Liver (tissue), 3 donors: ENCODE measurements around the gene DNTTIP2.

Experiments used
- JUND ChIP-seq, 2 donors: IDR thresholded peaks; 2 replicates each; pipeline ENCODE4 v1.6.1; 2016; ENCODE audit warnings: antibody characterized with exemption in 2 of 2
- SP1 ChIP-seq: IDR thresholded peaks from 2 replicates; pipeline ENCODE4 v1.6.1; 2018; ENCODE audit warnings: antibody characterized with exemption, mild to moderate bottlenecking
- TF ChIP-seq, protein P1 (sequence below): fragments of 150-350 bp; IDR thresholded peaks from 2 replicates; pipeline ENCODE4 v1.5.1; 2017; ENCODE audit warnings: improper control_type of control experiment, low read depth, low read length; ENCODE audit not compliant: missing input control
- donor health status: healthy.
- donor health status: healthy.

DNA sequence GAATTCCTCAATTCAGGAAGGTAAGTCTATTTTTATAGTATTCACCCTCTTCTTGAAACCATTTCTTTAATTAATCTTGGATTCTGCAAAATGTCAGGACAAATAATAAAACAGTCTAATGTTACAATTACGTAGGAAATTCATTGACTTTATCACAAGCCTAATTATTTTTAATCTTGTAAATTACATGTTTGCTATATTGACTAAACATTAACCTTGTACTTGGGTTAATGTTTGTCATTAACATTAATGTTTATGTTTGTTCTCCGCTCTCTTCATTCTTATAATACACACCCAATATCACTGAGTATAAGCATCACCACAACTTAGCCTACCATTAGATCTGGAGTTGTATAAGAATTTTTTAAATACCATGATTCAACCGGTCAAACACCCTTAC lies 27.5 kb upstream of the DNTTIP2 start:
- TF ChIP-seq, protein P1, sequence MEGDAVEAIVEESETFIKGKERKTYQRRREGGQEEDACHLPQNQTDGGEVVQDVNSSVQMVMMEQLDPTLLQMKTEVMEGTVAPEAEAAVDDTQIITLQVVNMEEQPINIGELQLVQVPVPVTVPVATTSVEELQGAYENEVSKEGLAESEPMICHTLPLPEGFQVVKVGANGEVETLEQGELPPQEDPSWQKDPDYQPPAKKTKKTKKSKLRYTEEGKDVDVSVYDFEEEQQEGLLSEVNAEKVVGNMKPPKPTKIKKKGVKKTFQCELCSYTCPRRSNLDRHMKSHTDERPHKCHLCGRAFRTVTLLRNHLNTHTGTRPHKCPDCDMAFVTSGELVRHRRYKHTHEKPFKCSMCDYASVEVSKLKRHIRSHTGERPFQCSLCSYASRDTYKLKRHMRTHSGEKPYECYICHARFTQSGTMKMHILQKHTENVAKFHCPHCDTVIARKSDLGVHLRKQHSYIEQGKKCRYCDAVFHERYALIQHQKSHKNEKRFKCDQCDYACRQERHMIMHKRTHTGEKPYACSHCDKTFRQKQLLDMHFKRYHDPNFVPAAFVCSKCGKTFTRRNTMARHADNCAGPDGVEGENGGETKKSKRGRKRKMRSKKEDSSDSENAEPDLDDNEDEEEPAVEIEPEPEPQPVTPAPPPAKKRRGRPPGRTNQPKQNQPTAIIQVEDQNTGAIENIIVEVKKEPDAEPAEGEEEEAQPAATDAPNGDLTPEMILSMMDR = no peak
- TF ChIP-seq SP1 (no peak), JUND (IDR thresholded peaks at IDR 0.05) (no peak)
